Stimulated activated CD8-positive, alpha-beta memory T cell treated with anti-CD3 and anti-CD28 coated beads, Interleukin-12 subunit alpha, Interleukin-12 subunit beta, amount 100 ng/mL, for 24 hours (primary cell): ENCODE results near the gene LYPD6B.
A peak's percentile ranks its signal among the peaks of the same experiment; 100 is the strongest.

ENCODE experiments used
- DNase-seq: peaks from one replicate; pipeline ENCODE4 v3.0.0-alpha.2; 2020; ENCODE audit errors: extremely low read depth

The LYPD6B gene

DNA sequence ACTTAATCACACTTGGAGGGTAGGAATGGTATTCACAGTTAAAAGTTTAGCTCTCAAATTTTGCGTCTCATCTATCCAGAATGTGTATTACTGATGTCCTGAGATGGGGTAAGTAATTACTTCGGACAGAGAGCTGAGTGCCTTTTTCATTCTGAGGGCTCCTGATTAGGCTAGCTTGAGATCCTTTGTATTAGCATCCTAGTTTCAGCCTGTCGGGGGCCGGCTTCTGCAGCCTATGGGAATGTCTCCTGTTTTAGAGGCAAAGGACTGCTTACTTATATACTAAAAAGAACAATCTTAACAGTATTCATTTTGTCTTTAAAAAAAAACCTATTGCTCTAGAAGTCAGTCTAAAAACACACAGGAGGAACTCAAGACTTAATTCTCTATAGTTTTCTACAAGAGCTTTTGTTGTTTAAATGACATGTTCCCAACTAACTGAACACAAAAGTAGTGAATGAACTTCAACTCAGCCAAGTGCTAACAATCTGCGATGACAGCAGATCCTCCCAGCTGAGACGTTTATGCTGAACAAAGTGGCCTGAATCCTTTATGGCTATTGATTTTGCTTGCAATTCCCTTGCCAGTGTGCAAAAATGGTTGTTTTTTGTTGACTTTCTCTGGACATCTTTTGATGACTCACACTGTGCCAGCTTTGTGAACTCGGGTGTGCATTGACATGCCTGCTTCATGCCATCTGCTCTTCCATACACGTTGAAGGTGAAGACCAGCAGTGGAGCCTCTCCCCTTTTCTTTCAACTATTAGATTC lies 118.7 kb downstream of the LYPD6B start:
- no peak for DNase-seq

DNA sequence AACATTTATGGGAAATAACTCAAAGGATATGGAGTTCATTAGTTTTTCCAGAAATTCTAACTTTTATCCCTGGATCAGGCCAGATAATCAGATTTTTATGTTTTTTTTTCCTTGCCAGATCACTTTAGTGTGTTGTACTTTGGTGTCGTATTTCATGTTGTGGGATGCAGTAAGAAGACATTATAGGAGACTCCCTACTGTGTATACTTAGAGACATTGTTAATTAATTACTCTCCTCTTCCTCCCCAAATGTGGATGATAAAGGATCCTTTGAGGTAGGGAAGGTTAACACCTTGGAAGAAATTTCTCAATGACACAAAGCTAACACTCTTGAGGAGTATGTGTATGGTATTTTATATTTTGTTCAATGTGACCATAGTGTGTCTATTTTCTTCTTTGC lies 120.5 kb downstream of the LYPD6B start:
- no peak for DNase-seq

DNA sequence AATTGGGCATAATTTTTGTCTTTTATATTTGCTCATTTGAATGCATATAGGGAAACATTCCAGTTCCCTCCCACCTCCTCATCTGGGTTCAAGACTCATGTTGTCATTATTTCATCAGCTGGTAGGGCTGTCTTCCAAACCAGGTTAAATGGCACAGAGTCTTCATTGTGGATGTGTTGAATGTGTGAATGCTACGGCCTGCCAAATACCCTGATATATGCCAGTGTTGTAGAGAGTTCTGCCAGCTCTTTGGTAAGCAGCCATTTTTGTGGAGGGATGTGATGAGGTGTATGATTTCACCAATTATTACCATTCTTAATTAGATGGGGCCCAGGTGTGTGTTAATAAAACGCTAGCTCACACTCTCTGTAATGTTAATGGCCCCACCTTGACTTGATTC lies 121.7 kb downstream of the LYPD6B start:
- no peak for DNase-seq

DNA sequence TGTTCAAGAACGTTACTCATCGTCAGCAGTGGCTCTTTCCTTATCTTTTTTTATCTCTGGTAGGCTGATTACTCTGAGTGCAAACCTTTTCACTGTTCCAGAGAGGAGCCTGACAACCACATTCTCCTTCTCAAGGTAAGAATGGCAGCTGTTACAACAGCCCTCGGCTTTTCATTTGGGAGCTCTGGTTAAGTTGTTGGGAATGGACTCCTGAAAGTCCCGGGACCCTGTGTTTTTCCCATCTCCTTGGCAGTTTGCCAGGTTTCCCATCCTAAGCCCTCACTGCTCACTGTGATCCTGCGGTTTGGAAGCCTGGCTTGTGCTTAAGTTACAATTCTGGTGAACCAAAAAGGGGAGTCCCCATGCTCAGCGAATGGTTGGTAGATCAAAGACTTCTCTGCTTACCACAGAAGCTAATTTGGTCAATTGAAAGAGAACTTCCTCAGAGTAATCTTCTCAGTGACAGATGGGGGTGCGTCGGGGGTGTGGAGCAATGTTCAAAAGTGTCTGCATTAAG lies 122.3 kb downstream of the LYPD6B start:
- DNase-seq = peak; percentile 5

DNA sequence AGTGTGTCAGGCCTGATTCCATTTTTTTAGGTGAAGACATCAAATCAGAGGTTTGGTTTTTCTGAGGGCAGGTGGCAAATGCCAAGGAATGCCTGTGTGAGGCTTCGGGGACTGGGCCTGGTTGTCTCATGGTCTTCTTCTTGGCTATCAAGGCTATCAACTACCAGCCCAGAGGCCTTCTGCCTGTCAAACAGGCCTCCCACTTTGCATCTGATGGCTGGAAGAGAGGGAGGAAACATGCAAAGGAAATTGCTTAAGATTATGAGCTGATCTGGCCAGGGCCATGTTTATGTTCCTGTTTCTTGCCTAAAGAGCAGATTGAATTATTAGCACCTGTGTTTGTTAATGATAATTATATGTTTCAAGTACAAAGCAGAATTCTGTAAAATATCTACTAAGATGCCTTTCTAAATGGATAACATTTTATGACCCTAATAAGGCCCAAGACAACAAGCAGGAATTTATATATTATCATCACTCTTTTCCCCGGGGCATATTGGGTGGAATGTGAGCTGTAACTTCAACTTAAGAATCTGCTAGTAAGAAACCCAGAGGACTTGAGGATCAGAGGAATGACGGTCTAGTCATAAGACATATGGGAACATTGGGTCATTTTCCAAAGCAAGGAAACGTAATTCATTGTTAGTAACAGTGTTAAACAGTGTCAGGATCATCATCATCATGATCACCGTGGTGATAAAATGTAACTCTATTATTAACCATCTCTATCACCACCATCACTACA lies 123.2 kb downstream of the LYPD6B start:
- no peak for DNase-seq

DNA sequence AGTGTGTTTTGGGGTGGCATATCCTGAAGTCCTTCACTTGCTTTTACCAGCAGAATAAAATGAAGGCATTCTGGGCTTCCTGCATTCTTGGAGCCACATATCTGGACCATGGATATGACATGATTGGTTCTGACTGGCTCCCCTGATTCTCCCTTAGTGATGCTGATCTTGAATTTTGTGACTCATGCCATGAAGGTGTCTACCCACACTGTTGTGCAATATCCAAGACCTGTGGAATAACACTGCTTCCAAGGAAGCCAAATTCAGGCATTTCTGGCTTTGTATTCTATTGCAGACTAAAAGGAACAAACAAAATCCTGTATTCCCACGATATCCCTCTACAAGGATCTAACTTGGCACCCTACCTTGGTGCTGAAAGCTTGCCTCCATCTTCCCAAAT lies 125.8 kb downstream of the LYPD6B start:
- no peak for DNase-seq

DNA sequence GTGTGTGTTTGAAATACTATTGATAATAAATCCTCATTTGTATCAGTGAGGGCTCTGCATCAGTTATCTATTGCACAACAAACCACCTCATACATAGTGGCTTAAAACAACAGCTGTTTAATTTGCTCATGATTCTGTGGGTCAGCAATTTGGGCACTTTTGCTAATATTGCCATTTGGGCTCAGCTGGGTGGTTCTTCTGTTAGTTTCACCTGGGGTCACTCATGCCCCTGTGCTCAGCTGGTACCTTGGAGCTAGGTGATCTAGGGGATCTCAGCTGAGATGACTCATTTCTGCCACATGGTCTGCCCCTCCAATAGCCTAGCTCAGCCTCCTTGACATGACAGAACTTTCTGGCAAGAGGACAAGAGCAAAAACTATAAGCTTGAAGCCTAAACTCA lies 126.3 kb downstream of the LYPD6B start:
- DNase-seq = no peak

DNA sequence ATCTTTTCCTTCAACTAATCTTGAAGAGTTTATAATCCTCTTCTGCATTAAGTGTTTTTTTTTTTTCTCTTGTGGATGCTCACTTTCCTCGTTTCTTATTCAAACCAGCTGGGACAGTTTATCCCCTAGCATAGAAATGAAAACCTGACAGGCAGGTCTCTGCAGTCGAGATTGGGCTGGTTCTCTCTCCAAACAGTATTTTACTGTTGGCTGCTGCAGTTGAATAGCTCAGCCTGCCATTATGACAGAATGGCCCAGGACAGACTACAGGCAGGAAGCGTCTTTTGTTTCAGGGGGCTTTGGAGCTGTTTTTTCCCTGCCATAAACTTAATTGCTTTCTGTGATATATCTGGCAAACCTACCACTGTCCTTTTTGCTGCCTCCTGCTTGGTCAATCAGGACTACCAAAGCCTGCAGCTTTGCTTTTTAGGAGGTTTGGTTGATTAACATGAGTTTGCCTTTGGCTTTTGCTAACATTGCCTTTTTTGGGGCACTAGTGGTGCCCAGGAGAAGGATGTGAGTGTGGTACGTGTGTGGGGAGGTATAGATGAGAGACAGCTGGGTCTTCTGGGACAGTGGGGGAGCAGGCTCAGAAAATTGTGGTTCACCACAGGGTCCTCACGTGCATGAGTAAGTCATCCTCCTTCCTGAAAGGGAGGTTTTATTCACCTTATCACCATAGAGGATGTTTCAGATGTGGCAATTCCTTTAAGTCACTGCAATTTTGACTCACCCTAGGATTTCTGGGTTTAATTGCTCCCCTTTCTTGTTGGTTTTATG lies 128.7 kb downstream of the LYPD6B start:
- no peak for DNase-seq

DNA sequence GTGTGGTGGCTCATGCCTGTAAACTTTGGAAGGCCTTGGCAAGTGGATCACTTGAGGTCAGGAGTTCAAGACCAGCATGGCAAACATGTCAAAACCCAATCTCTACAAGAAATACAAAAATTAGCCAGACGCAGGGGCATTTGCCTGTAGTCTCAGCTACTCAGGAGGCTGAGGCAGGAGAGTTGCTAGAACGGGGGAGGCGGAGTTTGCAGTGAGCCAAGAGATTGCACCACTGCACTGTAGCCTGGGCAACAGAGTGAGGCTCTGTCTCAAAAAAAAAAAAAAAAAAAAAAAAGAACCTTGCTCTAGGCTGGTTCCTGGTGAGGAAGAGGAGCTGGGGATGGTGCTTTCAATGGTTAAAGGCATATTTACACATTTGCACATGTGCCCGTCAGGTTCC lies 129.4 kb downstream of the LYPD6B start:
- no peak for DNase-seq

DNA sequence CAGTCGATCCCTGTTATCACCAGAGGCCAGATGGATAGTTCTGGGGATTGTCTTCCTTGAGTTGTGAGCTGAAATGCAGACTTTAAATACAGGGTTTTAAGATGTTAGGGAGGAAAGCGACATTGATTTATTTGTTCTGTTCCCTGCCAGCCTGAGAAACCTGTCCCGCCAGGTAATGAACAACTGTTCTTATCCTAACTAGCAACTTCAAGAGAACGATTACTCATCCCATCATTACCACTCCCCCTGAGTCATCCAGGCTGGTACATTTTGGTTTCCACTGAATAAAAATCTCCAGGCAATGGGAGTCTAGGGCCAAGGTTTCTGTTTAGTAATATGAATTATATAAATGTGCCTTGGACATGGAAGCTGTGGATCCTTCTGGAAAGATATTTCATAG lies 131.2 kb downstream of the LYPD6B start:
- no peak for DNase-seq

DNA sequence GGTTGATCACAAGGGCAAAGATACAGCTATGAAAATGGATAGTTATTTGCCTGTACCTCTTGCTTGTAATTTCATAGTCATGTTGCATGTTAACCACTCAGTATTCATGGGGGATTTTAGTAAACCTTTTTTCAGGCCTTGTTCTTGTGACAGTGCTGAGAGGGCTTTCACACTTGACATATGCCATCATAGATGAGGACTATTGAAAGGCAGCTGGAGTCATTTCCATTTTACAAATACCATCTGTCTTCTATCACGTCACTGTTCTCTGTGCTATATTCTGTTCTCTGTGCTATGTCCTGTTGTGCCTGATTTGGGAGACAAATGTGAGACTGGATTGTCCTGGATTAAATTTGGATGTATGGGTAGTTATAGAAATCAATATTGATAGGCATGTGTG lies 131.7 kb downstream of the LYPD6B start:
- no peak for DNase-seq

DNA sequence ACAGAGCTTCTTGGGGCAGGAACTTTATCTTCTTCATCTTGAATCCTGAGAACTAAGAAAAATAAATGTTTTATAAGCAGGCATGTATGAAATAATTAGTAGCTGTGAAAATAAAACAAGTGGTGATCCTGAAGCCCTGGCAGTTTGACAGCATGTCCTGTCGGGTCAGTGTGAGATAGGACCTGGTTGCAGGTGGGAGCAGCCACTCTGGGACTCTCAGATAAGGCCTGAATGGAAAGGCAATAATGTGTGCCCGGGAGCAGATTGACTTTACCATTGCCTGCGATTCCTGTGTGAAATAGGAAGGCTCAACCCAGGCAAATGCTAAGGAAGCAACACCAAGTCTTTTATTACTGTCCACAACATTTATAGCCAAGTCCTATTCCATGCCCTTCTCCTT lies 132.4 kb downstream of the LYPD6B start:
- no peak for DNase-seq

DNA sequence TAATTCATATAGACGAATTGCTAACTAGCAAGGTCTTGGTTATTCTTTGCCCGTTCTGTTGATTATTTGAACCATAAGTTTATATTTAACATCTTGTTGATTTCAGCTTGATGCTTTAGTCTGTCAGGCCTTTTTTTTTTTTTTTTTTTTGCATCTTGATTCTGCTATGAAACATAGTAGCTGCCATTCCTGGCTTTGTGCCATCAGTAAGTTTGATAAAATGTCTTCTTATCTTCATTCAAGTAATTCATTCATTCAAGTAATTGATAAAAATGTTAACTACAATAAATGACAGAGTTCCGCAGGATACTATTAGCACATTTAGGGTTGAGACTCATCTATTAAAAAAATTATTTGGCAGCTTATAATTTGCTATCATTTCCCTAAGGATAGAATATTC lies 134.7 kb downstream of the LYPD6B start:
- DNase-seq = no peak

DNA sequence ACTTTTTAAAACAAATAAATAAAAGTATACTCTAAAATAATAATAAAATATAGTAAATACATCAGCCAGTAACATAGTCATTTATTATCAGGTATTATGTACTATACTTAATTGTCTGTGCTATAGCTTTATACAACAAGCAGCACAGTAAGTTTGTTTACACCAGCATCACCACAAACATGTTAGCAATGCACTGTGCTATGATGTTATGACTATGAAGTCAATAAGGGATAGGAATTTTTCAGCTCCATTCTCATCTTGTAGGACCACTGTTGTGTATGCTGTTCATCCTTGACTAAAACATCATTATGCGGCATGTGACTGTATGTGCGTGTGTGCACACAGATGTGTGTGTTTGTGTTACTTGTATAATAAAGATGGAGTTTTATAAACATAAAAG lies 137.5 kb downstream of the LYPD6B start:
- no peak for DNase-seq

DNA sequence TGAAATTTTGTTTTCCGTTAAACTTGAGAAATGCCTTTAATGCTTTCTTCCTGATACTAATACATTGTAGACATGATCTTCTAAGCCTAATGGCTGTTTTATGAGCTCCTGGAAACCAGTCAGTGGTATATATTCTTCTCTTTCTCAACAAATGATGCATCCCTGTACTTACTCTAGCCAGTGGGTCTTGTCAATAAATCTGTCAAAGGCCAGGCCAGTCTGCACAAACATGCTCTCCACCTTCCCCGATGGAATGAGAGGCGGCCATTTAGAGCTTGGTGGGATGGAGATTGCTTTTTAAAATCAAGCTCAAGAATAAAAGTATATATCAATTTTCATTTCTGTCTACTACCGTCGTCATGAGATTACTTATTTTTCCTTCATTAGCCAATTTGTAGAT lies 140.1 kb downstream of the LYPD6B start:
- DNase-seq = no peak

DNA sequence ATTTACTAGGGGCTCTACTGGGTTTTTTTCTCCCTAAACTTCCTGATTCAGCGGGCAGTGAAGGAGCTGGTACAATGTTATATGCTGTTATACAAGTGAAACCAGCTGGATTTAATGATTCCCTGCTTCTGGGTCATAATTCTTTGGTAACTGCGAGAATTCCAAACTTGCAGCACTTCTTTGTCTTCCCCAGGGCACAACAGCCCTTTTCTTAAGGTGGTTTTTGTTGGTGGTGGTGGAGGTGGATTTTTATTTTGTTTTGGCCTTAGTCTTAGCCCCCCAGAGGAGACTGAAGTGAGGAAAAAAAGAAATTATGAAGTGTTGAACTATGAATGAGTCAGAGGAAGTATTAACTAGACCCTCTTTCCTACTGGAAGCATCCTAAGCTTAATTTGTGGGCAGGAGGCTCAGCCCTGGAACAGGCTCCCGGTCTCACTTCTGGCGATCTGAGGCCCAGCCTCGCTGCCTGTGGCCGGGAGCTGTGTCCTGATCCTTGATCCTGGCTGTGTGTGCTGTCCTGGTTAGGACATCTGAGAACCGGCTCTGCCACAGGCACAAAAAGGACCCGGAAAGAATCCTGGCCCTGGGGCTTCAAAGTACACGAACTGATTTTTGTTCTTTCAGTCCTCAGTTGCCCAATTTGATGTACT lies 141.9 kb downstream of the LYPD6B start:
- DNase-seq = no peak

DNA sequence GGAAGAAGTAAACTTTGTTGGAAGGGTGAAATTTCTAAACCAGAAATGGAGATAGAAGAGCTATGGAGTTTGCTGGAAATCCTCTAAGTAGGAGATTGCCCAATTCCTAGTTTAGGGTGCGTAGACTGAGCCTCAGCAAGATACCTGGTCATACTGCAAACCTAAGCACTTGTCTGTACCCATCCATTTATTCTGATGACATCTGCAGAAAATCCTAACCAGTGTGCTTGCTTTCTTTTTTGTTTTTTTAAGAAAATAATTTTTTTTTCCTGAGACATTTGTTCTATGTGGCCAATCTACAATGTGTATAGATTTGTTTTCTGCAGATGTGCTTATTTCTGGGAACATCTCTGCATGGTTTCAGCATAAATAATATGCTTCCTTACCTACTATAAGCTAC lies 144.7 kb downstream of the LYPD6B start:
- DNase-seq = no peak

DNA sequence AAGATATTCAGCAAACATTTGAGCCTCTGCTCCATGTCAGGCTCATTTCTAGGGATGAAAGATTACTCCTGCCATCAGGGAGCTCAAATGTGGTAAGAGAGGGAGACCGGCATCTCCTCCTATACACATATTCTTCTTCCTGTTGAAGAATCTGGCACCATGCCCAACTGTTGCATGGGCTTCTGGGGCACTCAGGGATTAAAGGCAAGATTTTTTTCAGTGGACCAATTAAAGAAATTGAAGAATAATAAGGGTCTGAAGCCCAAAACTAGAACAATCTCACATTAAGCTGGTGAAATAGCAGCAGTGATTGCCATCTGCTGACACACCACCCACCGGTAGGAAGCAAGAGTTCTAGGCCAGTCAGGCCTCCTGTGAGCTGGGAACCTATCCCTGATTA lies 146.5 kb downstream of the LYPD6B start:
- DNase-seq = no peak

DNA sequence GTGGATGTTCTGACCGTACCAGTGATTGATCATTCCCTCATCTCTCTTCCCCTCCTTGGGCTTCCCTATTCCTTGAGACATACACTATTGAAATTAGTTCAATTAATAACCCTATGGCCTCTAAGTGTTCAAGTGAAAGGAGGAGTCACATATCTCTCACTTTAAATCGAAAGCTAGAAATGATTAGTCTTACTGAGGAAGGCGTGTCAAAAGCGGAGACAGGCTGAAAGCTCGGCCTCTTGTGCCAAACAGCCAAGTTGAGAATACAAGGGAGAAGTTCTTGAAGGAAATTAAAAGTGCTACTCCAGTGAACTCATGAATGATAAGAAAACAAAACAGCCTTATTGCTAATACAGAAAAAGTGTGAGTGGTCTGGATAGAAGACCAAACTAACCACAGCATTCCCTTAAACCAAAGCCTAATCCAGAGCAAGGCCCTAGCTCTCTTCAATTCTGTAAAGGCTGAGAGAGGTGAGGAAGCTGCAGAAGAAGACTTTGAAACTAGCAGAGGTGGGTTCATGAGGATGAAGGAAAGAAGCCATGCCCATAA lies 147.5 kb downstream of the LYPD6B start:
- no peak for DNase-seq

DNA sequence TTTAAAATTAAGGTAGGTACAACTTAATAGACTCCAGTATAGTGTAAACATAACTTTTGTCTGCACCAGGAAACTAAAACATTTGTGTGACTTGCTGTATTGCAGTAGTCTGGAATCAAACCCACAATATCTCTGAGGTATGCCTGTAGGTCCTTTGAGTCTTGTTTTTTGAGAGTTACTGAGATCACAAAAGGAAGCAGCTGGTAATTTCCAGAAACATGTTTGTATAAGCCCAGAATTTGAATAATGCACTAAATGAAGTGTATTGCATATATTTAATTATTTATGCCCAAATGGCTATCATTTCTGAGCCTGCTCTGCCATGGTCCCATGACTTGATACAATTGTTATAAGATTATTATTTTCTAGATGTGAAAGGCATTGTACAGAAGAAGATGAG lies 148.6 kb downstream of the LYPD6B start:
- no peak for DNase-seq

DNA sequence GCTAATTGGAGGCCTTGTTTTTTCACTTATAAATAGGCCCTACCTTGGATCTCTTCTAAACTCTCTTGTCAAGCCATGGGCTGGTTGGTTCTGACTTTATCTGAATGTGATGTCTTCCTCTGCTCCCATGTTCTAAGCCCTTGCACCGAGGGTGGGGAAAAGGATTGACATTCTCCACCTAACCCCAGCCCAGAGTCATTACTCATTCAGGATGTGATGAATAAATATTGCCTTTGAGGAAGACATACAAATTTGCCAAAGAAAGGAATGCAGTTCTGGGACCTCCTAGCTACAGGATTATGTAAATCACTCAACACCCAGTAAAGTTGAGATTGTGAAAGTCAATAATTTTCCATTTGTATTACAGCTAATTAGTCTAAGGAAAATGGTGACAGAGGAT lies 149.8 kb downstream of the LYPD6B start:
- no peak for DNase-seq

DNA sequence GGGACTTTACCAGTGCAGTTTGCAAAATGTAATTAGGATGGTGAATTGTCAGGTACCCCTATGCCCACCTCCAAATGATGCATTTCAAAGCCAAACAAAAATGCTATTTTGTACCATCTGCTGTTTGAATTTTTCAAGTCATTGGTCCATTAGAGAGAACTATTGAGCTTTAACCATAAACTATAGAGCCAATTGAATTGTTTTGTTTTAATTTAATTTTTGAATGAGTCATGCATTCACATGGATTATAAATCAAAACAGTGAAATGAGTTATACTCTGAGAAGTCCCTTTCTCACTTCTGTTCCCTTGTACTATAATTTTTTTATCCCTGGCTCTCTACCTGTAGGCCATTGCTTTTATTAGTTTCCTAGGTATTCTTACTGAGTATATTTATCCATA lies 151.3 kb downstream of the LYPD6B start:
- DNase-seq = no peak
